ENCODE data around the gene PTGS2. TPM values are rescaled to one million over a fixed set of nuclear protein-coding genes. Genes with fewer than 3 reads are reported as not detected.

Gene PTGS2
- total and polyA plus RNA-seq, 2 of the 8 experiments (the other 6 are each of a cell fraction or from before 2014, with no cell fraction given), result 0.29 to 0.35 TPM

DNA sequence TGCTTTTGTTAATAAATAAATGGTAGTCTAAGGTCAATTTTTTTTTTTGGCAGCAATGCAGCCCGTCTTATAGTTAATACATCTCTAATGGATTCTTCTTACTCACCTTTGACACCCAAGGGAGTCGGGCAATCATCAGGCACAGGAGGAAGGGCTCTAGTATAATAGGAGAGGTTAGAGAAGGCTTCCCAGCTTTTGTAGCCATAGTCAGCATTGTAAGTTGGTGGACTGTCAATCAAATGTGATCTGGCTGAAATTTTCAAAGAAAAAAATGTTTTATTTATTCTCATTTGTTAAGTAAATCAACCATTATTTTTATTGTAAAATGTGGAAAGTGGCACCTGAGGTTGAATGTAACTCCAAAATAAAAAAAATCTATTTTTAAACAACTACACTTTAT is 2.1 kb downstream of the PTGS2 start:
- H2AK5ac ChIP-seq (ENCODE audit: low read depth, low read length), result no peak overlapping the region
- no peak overlapping the region for H3K23ac ChIP-seq (ENCODE audit: insufficient read length)
- no peak overlapping the region for H3K4me3 ChIP-seq (ENCODE audit: extremely low read depth in 1 of 4, insufficient read depth in 2 of 4, low read depth in 3 of 4, low read length in 4 of 4)
- no peaks in the 10 kb centered on the region for H4K20me1 ChIP-seq (replicated peaks in 1 of 2; ENCODE audit: control insufficient read depth in 1 of 2, insufficient read depth in 2 of 2, low read length in 2 of 2)
- no peak overlapping the region for H2AFZ ChIP-seq (ENCODE audit: low read length)
- no peak overlapping the region for H2BK12ac ChIP-seq (ENCODE audit: low read depth, low read length)
- no peaks in the 10 kb centered on the region for H3K79me1 ChIP-seq (ENCODE audit: low read depth, low read length)
- no peak overlapping the region for H3K27ac ChIP-seq (ENCODE audit: low read depth, low read length)
- no peak overlapping the region for H4K91ac ChIP-seq (replicated peaks; ENCODE audit: insufficient read length, low read length)
- no peak overlapping the region for H3K9ac ChIP-seq (replicated peaks in 1 of 4; ENCODE audit: extremely low read depth in 1 of 4, low read depth in 3 of 4, low read length in 3 of 4)
- H3K79me2 ChIP-seq (ENCODE audit: control insufficient read depth in 1 of 2, insufficient read depth in 2 of 2, low read length in 2 of 2), result no peaks in the 10 kb centered on the region
- CTCF ChIA-PET (ENCODE audit: partially characterized antibody), result interaction anchor here (2.6 kb wide), 1 partner anchor 72 kb away, joined by 6 read pairs; no protein-coding TSS in a partner anchor
- peaks cover 0 to 3% (median under 1%) of the 10 kb centered on the region in 4 experiments; a peak in 1 of 7 replicates for H3K27me3 ChIP-seq (replicated peaks in 1 of 4; ENCODE audit: control insufficient read depth in 3 of 4, extremely low read depth in 1 of 4, insufficient read depth in 3 of 4, low read length in 3 of 4)
- H3K36me3 ChIP-seq (ENCODE audit: control insufficient read depth in 2 of 4, insufficient read depth in 4 of 4, low read length in 3 of 4), result no peaks in the 10 kb centered on the region
- no peak for DNase-seq (ENCODE audit: low read depth in 1 of 2, low spot score in 2 of 2)
- no peak overlapping the region for H3K4me2 ChIP-seq (ENCODE audit: insufficient read depth in 1 of 2, low read depth in 2 of 2, low read length in 2 of 2)
- no peak overlapping the region for H3K14ac ChIP-seq (ENCODE audit: insufficient read length)
- H3K23me2 ChIP-seq (ENCODE audit: low read depth, low read length), result peaks cover 2% of the 10 kb centered on the region
- H4K8ac ChIP-seq (ENCODE audit: extremely low read depth, insufficient read depth, low read length), result no peak overlapping the region
- H2BK15ac ChIP-seq (ENCODE audit: low read length), result no peak overlapping the region
- 89% methylated on average over 2 of the region's 2 CpGs; no CpG with 5 or more reads in 1 of the 2 experiments for WGBS, 2 experiments (ENCODE audit: extremely low coverage in 1 of 2, insufficient coverage in 1 of 2, insufficient read length in 1 of 2, insufficient replicate concordance in 2 of 2, low coverage in 1 of 2, low lambda C conversion rate in 2 of 2, missing lambda C conversion rate in 1 of 2)
- H3K56ac ChIP-seq (replicated peaks; ENCODE audit: insufficient read length, low read depth, low read length), result no peak overlapping the region
- no peak overlapping the region for H2BK120ac ChIP-seq (replicated peaks; ENCODE audit: low read depth, low read length)
- H3K18ac ChIP-seq (ENCODE audit: extremely low read depth, low read length), result no peak overlapping the region
- FAIRE-seq, result no peak
- H2BK20ac ChIP-seq (ENCODE audit: low read length), result no peak overlapping the region
- POLR2A ChIA-PET (ENCODE audit: partially characterized antibody), result no interaction called here
- TF ChIP-seq POLR2AphosphoS5 (IDR thresholded peaks at IDR 0.05; ENCODE audit: low read depth, low read length) (no peak), EZH2 (IDR thresholded peaks at IDR 0.05; ENCODE audit: low read depth, low read length, severe bottlenecking) (no peak), KDM5A (IDR thresholded peaks at IDR 0.05; ENCODE audit: low read length) (no peak), CHD1 (IDR thresholded peaks at IDR 0.05; ENCODE audit: low read depth, low read length) (no peak), RXRA (IDR thresholded peaks at IDR 0.05; ENCODE audit: insufficient read depth, low read depth, low read length) (no peak), BRCA1 (IDR thresholded peaks at IDR 0.05; ENCODE audit: low read depth, low read length) (no peak), CEBPB (IDR thresholded peaks at IDR 0.05; ENCODE audit: low read depth, low read length) (no peak), RNF2 (IDR thresholded peaks at IDR 0.05; ENCODE audit: borderline replicate concordance, low read depth, low read length, missing control alignments, poor library complexity, severe bottlenecking) (no peak), KDM4A (IDR thresholded peaks at IDR 0.05; ENCODE audit: low read depth, low read length, severe bottlenecking) (no peak), HDAC2 (IDR thresholded peaks at IDR 0.05; ENCODE audit: borderline replicate concordance in 1 of 2, low read depth in 2 of 2, low read length in 2 of 2) (no peak), GABPA (IDR thresholded peaks at IDR 0.05; ENCODE audit: borderline replicate concordance, insufficient read depth, low read length) (no peak), SIX5 (IDR thresholded peaks at IDR 0.05; ENCODE audit: low read depth, low read length) (no peak)
- TF ChIP-seq, protein P1, sequence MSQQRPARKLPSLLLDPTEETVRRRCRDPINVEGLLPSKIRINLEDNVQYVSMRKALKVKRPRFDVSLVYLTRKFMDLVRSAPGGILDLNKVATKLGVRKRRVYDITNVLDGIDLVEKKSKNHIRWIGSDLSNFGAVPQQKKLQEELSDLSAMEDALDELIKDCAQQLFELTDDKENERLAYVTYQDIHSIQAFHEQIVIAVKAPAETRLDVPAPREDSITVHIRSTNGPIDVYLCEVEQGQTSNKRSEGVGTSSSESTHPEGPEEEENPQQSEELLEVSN (IDR thresholded peaks at IDR 0.05), result no peak
- no peak overlapping the region for H2BK5ac ChIP-seq (ENCODE audit: low read depth, low read length)
- peaks cover 0 to 2% (median 0%) of the 10 kb centered on the region in 4 experiments; a peak in 2 of 7 replicates for H3K4me1 ChIP-seq (replicated peaks in 1 of 4; ENCODE audit: control insufficient read depth in 3 of 4, insufficient read depth in 4 of 4, low read length in 3 of 4)
- no peak overlapping the region for H4K5ac ChIP-seq (ENCODE audit: insufficient read length, low read depth, low read length)
- H3K9me3 ChIP-seq (ENCODE audit: insufficient read depth in 2 of 2, low read depth in 1 of 2, low read length in 1 of 2), result no peaks in the 10 kb centered on the region
- H3K4ac ChIP-seq (replicated peaks; ENCODE audit: insufficient read length, low read depth, low read length), result no peak overlapping the region
